ENCODE results near the gene CDA.

DNA sequence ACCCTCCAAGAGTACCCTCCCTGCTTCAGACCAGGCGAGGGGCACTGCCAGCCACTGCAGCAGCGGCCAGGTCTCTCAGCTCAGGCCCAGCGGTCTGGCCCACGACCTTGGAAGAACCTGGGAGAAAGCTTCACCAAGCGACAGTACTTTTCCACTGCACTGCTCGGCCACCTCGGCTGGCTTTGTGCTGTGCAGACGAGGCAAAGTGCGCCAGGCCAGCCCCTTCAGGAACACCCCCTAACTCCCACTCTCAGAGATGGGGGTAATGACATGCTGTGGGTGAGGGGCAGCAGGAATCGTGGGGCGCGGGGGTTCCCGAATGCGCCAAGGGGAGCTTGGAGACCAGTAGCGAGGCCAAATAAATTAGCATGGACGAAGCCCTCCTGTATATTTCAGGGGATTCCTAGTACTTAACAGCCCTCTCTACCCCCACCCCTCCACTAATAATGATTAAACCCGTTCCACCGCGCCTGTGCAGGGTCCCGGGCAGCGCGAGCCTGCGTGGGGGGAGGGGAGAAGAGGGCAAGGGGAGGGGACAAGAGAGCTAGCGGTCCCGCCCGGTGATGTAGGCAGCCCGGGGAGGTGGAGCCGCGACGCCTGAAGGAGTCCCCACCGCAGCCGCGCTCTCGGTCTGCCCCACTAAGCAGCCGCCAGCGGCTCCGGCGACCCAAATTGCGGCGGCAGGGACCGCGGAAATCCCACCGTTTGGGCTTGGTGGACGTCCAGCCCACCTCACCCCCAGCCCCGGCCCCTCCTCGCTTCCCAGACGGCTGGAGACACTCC lies 36.8 kb upstream of the CDA start, which contains the start of gene FAM43B:
- TF ChIP-seq, protein P1, sequence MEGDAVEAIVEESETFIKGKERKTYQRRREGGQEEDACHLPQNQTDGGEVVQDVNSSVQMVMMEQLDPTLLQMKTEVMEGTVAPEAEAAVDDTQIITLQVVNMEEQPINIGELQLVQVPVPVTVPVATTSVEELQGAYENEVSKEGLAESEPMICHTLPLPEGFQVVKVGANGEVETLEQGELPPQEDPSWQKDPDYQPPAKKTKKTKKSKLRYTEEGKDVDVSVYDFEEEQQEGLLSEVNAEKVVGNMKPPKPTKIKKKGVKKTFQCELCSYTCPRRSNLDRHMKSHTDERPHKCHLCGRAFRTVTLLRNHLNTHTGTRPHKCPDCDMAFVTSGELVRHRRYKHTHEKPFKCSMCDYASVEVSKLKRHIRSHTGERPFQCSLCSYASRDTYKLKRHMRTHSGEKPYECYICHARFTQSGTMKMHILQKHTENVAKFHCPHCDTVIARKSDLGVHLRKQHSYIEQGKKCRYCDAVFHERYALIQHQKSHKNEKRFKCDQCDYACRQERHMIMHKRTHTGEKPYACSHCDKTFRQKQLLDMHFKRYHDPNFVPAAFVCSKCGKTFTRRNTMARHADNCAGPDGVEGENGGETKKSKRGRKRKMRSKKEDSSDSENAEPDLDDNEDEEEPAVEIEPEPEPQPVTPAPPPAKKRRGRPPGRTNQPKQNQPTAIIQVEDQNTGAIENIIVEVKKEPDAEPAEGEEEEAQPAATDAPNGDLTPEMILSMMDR (IDR thresholded peaks at IDR 0.05): no peak
- TF ChIP-seq POLR2AphosphoS5 (IDR thresholded peaks at IDR 0.05; ENCODE audit: insufficient read depth in 1 of 2, low read depth in 1 of 2): no peak
- TF ChIP-seq POLR2A (IDR thresholded peaks at IDR 0.05): no peak
